ENCODE data around the gene NRG3.
"Not testable (repeated sequence)": the region's sequence is repeated elsewhere in the genome, so short reads cannot be mapped to it uniquely, and the experiment has no call there.

Gene NRG3

GRCh38 chr10:82622479-82622878, 747.5 kb downstream of the NRG3 start:
- DNase-seq, result no peak

- no peak for DNase-seq
These were observed 750.7 kb downstream of the NRG3 start for GRCh38 chr10:82625512-82626189.

- DNase-seq, result no peak
These were observed 753.4 kb downstream of the NRG3 start for GRCh38 chr10:82628373-82628772.

- no peak for DNase-seq
These were observed 768.1 kb downstream of the NRG3 start for GRCh38 chr10:82643076-82643475.

GRCh38 chr10:82643601-82644000, 768.6 kb downstream of the NRG3 start:
- no peak for DNase-seq

GRCh38 chr10:82645221-82645620, 770.2 kb downstream of the NRG3 start:
- DNase-seq, result no peak

- no peak for DNase-seq
These were observed 778.5 kb downstream of the NRG3 start for GRCh38 chr10:82653244-82654155.

GRCh38 chr10:82660205-82660604, 785.2 kb downstream of the NRG3 start:
- no peak for DNase-seq

- no peak for DNase-seq
These were observed 786.0 kb downstream of the NRG3 start for GRCh38 chr10:82660986-82661385.

GRCh38 chr10:82661701-82662100, 786.7 kb downstream of the NRG3 start:
- DNase-seq, result no peak

- DNase-seq, result no peak
These were observed 793.4 kb downstream of the NRG3 start for GRCh38 chr10:82668221-82668895.

GRCh38 chr10:82674036-82674435, 799.0 kb downstream of the NRG3 start:
- no peak for DNase-seq

GRCh38 chr10:82677932-82678331, 802.9 kb downstream of the NRG3 start:
- DNase-seq, result not testable (repeated sequence)

GRCh38 chr10:82678451-82678850, 803.5 kb downstream of the NRG3 start:
- not testable (repeated sequence) for DNase-seq

GRCh38 chr10:82680608-82681007, 805.6 kb downstream of the NRG3 start:
- no peak for DNase-seq

GRCh38 chr10:82683945-82684344, 809.0 kb downstream of the NRG3 start:
- no peak for DNase-seq

- no peak for DNase-seq
These were observed 810.1 kb downstream of the NRG3 start for GRCh38 chr10:82685087-82685486.

- DNase-seq, result no peak
These were observed 816.2 kb downstream of the NRG3 start for GRCh38 chr10:82691211-82691610.

- DNase-seq, result no peak
These were observed 817.5 kb downstream of the NRG3 start for GRCh38 chr10:82692458-82692857.

- DNase-seq, result no peak
These were observed 846.8 kb downstream of the NRG3 start for GRCh38 chr10:82721831-82722230.

- no peak for DNase-seq
These were observed 847.3 kb downstream of the NRG3 start for GRCh38 chr10:82722273-82722672.

- DNase-seq, result no peak
These were observed 861.3 kb downstream of the NRG3 start for GRCh38 chr10:82736305-82736704.

GRCh38 chr10:82737549-82737948, 862.6 kb downstream of the NRG3 start:
- DNase-seq, result no peak

- DNase-seq, result no peak
These were observed 863.6 kb downstream of the NRG3 start for GRCh38 chr10:82738592-82738991.
